Stimulated activated CD4-positive, alpha-beta T cell treated with anti-CD3 and anti-CD28 coated beads, TNF-alpha, amount 100 ng/mL, for 24 hours (primary cell): Measurements from ENCODE around the gene VDAC2.
"Not testable (repeated sequence)": the region's sequence is repeated elsewhere in the genome, so short reads cannot be mapped to it uniquely, and the experiment has no call there.

Experiments used
- DNase-seq, 3 experiments: peaks; one replicate each; pipeline ENCODE4 v3.0.0-alpha.2; 2020; ENCODE audit warnings: low read depth in 3 of 3

VDAC2 gene

DNA sequence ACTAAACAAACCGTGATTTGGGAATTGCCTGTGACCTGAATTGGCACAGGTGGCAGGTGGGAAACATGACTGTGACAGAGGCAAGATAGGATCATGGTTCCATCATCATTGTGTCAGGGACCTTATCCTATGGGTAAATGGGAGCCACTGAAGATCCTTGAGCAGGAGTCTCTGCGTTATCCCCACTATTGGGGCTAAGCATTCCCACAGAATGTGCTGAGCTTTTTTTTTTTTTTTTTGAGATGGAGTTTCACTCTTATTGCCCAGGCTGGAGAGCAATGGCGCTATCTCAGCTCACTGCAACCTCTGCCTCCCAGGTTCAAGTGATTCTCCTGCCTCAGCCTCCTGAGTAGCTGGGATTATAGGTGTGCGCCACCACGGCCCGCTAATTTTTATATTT, 10.6 kb upstream of the VDAC2 start:
- not testable (repeated sequence) for DNase-seq

DNA sequence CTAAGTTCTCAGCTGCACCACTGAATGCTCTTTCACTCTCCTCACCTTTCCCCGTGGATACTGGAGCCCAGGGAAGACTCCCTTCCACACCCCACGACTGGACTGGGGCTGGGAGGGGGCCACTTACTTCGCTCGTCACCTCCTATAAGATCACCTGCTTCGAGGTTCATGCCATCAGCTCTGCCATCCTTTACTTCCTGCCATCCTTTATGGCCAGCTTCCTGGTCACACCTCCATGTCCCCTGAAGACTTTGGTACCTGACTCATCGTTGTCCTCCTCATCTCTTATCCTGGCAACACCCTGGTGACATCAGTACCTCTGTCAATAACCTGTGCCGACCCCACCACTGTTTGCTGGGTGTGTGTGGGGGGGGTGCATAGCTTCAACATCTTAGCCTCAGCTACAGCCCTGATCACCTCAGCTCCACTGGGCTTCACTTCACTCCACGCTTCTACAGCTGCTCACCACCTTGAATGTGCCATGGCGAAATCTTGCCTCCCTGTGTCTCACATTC, 8.7 kb upstream of the VDAC2 start:
- no peak for DNase-seq

DNA sequence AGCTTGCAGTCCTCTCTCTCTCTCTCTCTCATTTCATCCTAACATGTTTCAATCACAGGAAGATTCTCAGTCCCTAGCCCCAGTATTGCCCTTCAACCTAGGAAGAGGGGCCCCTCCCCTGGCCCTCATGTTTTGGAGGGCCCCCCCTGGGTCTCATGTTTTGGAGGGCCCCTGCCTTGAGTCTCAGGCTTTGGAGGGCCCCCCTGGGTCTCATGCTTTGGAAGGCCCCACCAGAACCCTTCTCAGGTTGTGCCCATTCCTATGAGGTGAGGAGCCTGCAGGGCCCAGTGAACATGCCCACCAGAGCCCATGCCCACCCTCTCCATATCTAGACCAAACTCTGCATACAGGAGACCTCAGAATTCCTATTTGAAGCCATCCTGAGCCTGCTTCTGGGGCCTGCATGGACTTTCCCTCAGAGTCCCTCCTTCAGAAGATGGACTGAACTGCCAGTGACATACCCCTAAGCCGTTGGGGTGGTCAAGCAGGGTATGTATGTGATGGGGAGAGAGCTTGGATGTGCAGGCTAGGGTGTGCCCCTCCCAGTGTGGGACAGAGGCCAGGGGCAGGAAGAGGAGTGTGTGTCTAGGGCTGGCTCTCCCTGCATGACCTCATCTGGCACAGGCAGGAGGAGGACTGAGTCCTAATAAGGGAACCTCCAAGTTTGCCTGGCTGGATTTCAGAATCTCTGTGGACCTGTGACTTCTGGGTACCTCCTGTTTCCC, 8.1 kb upstream of the VDAC2 start:
- DNase-seq, result no peak

DNA sequence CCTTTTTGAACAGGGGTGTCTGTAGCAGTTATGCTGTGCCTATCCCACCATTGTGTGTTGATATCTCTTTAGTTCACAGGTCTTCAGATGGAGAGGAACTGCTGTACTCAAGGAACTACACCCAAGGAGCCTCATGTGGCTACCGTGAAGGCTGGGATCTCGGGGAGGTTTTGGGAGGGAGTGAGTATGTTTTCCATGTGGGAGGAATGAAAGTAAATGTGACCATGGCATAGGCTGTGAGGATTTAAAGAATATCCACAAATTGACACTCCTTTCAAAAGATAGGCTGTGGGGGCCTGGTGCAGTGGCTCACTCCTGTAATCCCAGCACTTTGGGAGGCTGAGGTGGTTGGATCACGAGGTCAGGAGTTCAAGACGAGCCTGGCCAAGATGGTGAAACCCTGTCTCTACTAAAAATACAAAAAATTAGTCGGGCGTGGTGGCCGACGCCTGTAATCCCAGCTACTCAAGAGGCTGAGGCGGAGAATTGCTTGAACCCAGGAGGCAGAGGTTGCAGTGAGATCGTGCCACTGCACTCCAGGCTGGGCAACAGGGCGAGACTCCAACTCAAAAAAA, 7.5 kb upstream of the VDAC2 start:
- not testable (repeated sequence) for DNase-seq

DNA sequence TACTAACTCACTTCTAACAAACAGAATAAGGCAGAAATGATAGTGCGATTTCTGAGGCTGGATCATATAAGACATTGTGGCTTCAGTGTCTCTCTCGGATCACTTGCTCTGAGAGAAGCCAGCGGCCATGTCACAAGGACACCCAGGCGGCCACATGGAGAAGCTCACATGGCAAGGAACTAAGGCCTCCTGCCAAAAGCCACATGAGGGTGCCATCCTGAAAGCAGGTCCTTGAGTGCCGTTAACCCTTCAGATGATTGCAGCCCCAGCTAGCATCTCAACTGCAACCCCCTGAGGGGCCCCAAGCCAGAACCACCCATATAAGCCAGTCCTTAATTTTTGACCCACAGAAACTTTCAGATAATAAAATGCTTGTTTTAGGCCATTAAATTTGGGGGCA, 6.9 kb upstream of the VDAC2 start:
- no peak for DNase-seq

DNA sequence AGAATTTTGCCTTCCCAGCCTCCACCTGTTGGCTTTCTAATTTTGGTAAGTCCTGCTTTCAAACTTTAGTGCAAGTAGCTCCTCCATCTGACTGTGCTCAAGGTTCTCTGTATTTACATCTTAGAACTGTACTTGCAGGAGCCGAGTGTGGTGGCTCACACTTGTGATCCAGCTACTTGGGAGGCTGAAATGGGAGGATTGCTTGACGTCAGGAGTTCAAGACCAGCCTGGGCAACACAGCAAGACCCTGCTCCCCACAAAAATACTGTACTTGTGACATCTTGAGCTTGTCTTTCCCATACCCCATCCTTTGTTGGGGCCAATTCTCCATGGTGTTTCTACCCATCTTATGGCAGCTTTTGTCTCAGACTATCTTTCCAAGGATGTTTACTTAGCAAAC, 4.7 kb upstream of the VDAC2 start:
- no peak for DNase-seq

DNA sequence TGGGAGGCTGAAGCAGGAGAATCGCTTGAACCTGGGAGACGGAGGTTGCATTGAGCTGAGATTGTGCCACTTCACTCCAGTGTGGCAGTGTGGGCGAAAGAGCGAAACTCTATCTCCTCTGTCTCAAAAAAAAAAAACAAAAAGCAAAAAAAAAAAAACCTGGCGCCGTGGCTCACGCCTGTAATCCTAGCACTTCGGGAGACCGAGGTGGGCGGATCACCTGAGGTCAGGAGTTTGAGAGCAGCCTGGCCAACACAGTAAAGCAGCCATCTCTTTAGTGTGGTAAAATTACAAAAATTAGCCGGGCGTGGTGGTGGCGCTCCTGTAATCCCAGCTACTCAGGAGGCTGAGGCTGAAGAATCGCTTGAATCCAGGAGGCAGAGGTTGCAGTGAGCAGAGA, 4.0 kb upstream of the VDAC2 start:
- DNase-seq, result not testable (repeated sequence)

DNA sequence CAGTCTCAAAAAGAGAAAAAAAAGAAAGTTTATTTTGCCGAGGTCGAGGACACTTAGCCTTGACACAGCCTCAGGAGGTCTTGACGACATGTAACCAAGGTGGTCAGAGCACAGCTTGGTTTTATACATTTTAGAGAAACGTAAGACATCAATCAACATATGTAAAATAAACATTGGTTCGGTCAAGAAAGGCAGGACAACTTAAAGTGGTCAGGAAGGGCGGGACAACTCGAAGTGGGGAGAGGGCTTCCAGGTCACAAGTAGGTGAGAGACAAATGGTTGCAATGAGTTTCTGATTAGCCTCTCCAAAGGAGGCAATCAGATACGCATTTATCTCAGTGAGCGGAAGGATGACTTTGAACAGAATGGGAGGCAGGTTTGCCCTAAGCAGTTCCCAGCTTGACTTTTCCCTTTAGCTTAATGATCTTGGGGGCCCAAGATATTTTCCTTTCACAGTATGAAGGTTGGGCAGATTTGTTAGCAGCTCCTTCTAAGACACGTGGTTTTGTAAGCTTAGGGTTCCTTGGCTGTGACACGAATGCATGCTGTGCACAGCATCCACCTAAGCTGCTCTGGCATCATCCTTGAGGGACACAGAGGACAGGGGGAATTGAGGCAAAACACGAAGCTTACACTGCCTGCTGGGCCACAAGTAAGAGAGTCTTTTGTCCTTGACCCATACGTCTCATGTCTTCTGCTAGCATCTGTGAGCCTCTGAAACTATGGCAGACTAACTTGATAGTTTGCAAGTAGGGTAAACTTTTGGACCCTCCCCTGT, 3.3 kb upstream of the VDAC2 start:
- no peak for DNase-seq

DNA sequence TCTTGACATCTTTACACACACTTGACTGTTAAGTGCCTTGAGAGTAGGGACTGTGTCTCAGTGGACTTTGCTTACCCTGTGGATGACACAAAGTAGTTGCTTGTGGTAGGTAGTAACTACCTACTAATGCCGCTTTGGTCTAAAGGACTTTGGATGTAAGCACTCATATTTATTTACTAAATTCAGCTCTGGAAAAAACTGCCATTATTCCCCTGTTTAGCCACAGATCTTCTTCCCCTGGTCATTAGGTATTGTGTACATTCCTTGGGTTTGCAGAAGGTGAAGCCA, 2.8 kb upstream of the VDAC2 start:
- DNase-seq, result no peak

DNA sequence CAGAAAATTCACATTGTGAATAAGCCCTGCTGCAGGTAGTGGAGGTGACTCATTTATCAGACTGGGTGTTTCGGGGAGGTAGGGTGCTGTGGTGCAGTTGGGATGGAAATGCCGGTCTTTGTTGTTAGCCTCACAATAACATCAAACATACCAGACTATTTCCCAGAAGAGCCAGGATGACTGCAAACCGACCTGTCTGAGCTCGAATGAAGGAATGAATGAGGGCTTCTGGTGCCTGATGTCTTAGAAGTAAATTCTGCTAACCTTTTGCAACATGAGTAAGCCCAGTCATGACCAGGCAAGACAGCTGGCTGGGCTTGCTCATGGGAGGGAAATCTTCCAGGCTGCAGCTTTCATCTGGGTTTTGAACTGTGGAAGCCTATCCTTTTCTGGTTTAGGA, 2.4 kb upstream of the VDAC2 start:
- DNase-seq, result no peak

DNA sequence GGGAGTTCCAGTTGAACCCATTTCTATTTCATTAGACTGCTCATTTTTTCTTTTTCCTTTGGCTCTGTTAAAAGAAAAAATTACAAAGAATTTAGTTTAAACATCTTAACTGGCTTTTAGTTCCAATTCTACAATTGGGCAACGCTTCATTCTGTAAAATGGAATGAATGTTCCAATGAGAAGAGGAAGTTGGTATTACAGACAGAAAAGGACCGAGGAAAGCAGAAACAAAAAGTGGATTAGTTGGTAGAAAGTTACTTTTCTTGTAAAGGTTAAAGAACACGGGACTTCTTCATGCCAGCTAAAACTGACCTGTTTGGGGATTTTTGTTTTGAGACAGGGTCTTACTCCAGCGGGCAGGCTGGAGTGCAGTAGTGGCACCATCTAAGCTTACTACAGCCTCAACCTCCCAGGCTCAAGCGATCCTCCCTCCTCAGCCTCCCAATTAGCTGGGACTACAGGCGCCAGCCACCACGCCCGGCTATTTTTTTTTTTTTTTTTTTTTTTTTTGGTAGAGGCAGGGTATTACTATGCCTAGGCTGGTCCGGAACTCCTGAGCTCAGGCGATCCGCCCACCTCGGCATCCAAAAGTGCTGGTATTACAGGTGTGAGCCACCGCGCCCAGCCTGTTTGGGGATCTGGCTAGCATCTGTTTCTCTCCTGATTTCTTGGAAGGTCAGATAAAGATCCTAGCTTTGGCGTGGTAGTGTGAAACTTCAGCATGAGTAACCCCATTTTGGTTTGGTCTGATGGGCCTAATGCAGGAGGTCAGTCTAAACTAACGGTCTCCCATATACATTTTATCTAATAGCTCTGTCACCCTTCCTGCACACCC, 1.3 kb upstream of the VDAC2 start:
- no peak for DNase-seq

DNA sequence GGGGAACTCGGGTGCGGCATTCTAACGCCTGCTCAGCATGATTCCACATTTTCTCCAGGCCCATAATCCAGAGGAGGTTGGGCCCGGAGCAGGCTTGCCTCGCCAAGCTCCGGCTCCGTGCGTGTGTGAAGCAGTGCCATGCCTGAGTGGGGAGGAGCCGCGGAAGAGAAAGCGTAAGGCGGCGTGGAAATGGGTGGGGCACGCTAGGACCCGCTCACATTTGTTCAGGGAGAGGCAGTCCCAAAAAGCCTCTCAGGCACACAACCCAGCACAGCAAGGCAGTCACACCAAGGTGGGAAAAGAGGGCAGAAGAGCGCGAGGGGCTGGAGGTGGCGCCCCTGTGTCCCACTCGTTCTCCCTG, 695 bp upstream of the VDAC2 start:
- DNase-seq, result peak; percentile 44 to 73 (median 50)

DNA sequence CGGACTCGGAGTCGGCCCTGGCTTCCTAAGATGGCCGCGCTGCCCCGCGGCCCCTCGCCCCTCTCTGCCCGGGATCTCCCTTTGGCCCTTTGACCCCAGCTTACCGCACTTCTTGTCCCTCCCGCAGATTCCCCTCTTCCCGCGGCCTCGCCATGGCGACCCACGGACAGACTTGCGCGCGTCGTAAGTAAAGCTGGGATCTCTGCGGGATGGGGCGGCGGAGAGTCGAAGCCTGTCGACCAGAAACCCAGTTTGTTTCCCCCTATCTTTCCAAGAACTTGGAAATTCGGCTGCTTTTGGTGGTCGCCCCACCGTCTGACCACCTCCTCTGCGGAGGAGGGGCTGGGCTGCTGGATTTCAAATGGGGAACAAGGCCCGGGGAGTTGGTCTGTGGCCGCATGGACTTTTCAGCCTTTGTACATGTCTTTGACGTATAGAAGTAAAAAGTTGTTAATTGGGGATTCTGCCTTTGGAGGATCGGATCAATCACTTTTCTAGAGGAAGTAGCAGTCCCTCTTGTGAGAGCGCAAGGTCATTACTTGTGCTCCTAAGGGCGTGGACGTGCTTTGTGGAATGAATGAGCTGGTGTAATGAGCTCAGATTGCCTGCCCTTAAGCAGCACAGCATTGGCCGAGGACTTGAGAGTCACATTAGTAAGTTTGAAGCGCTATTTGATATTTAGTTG, 553 bp downstream of the VDAC2 start:
- peak in 1 of 3 experiments; percentile 14 for DNase-seq

DNA sequence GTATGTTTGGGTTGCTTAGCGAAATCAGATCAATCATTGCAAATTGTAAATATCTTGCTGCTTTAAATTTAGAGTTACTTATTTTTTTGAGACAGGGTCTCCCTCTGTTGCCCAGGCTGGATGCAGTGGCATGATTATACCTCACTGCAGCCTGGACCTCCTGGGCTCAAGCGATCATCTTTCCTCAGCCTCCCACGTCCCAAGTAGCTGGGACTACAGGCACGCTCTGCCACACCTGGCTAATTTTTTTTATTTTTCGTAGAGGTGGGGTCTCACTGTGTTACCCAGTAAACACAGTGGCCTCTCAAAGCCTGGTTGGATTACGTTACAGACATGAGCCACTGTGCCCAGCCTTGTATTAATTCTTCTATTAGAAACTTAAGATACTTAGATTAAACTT, 1.7 kb downstream of the VDAC2 start:
- no peak for DNase-seq

DNA sequence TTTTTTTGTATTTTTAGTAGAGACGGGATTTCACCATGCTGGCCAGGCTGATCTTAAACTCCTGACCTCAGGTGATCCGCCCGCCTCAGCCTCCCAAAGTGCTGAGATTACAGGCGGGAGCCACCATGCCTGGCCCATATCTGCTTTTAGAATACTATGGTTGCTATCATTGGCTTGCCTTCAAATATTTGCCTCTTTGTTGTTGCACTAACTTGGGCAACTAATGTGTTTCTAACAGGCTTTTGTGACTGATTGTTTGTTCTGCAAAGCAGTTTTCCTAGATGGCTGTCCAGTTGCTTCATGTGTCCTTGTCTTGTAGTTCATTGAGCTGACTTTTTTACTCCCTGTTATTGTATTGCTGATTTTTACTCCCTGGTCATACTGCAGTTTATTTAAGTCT, 9.7 kb downstream of the VDAC2 start:
- no peak for DNase-seq

DNA sequence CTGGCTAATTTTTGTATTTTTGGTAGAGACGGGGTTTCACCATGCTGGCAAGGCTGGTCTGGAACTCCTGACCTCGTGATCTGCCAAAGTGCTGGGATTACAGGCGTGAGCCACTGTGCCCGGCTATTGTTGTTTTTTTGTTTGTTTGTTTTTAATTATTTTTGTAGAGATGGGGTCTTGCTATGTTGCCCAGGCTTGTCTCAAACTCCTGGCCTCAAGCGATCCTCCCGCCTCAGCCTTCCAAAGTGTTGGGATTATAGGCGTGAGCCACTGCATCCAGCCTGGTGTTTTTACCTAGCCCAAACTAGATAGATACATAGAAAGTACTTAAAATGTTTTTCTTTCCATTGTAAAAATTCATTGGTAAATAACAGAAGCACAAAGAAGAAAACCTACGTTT, 10.9 kb downstream of the VDAC2 start:
- DNase-seq, result not testable (repeated sequence)

DNA sequence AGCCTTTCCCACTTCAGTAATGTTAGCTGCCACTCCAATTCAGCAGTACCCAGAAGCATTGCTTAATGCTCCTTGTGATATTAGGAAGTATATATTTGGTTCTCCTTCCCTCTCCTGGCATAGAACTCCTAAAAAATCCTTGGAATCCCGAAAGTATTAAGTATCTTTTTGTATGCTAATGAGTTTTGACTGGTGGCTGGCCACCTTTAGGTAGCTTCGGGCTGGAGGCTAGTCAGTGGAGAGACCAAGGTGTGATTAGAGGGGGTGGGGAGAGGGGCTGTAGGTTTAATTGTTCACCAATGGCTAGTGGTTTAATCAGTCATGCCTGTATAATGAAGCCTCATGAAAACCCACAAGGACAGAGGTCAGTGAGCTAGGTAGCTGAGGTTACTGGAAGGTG, 12.9 kb downstream of the VDAC2 start:
- DNase-seq, result no peak

DNA sequence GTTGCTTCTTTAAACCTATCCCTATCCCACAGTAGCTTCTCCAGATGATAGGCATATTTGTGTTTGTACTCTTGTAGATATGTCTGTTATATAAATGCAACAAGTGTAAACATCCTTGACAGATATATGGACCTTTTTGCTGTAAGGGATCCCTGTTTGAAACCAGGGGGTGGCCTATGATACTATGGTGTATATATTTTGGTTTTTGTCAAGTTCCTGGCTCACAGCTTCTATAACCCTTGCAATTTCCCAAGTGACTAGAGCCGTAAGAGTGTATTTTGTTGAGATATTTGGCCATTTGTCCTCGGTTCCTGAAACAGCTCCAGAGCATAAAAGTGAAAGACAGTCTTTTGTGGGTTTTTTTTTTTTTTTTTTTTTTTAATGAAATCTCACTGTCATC, 15.5 kb downstream of the VDAC2 start:
- DNase-seq, result no peak

DNA sequence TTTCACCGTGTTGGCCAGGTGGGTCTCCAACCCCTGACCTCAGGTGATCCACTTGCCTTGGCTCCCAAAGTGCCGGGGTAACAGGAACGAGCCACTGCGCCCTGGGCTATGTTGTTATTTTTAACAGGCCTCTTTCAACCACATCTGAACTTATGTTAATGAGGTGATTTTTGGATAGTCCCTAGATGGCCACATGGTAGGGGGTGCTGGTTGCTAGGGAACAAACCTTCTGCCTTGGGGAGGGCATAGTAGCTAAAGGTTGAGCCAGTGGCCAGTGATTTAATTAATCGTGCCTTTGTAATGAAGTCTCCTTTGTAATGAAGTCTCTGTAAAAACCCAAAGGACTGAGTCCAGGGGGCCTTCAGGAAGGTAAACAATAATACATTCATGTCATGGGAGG, 16.1 kb downstream of the VDAC2 start:
- DNase-seq, result no peak

DNA sequence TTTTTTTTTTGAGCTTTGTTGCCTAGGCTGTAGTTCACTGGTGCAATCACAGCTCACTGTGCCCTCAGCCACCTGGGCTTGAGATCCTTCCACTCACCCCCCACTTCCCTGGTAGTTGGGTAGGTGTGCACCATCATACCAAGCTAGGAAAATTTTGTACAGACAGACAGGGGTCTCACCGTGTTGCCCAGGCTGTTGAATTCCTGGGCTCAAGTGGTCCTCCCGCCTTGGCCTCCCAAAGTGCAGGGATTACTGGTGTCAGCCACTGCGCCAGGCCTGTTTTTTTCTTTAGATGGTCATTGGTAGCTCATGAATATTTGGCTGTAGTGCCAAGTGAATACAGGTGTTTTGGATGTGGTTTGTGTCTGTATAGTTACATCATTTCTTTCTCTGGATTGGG, 17.7 kb downstream of the VDAC2 start:
- DNase-seq, result no peak

DNA sequence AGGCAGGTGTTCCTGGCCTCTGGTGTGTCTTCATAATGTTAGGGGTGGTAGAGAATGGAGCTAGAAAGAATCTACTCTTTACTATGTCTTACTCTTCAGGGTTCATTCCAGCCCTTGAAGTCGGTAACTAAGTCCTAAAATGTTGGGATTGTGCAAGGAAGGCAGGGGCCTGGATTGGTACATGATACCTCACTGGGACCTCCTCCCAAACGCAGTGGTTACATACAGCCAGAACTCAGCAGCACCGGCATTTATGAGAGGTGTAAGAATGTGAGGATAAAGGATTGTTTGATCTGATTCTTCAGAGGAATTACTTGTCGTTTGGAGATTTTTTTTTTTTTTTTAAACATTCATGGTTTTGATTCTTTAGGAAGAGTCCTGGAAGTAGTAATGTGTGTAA, 18.2 kb downstream of the VDAC2 start:
- DNase-seq, result no peak

DNA sequence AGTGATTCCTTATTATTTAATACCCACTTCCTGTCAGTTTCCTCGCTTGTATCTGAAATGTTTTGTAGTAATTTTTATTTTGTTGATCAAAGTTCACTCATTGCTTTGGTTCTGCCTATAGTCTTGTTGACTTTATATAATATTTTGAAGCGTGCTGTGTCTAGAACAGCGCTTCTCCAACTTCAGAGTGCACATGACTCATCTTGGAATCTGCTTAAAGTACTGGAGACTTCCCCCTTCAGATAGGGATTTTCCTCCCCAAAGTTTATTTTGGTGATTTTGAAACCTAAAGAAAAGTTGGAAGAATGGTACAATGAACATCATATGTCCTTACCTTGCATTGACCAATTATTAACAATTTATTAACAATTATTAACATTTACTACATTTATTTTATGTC, 19.4 kb downstream of the VDAC2 start:
- DNase-seq, result no peak
